ENCODE data around the gene LRRC55.

LRRC55 gene

DNA sequence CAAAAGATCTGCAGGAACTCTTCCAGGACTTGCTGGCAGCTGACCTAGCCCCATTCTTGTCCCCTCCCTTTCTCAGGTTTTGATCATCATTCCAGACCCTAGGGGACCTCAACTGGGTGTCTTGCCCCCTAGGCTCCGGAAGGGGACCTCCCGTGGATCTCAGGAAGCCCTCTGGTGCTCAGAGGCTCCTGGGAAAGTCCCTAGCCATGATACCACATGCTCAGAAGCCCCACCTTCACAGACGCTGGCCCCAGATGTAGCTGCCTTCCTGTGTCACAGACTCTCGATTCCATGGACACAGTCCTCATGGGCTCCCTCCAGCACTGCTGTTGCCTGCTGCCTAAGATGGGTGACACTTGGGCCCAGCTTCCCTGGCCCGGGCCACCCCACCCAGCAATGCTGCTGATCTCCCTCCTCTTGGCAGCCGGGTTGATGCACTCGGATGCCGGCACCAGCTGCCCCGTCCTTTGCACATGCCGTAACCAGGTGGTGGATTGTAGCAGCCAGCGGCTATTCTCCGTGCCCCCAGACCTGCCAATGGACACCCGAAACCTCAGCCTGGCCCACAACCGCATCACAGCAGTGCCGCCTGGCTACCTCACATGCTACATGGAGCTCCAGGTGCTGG lies at the start of gene LRRC55:
Gene LRRC55, plus strand, starts transcription at position 276 of the 628 bp plus-strand sequence. Its CDS starts 70 bp downstream, at position 346.
- no peak for DNase-seq

- no peak for DNase-seq
Measured at GRCh38 chr11:57133366-57134038, 48.3 kb upstream of the LRRC55 start.

DNA sequence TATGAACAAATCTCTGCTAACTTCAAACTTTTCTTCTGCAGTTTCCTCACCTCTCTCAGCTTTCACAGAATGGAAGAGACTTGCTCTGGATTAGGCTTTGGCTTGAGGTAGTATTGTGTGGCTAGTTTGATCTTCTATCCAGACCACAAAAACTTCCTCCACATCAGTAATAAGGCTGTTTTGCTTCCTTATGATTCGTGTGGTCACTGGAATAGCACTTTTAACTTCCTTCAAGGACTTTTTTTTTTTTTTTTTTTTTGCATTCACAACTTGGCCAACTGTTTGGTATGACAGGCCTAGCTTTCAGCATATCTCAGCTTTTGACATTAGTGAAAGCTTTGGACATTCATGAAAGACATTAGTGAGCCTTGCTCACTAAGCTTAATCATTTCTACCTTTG lies 47.5 kb upstream of the LRRC55 start:
- no peak for DNase-seq

DNA sequence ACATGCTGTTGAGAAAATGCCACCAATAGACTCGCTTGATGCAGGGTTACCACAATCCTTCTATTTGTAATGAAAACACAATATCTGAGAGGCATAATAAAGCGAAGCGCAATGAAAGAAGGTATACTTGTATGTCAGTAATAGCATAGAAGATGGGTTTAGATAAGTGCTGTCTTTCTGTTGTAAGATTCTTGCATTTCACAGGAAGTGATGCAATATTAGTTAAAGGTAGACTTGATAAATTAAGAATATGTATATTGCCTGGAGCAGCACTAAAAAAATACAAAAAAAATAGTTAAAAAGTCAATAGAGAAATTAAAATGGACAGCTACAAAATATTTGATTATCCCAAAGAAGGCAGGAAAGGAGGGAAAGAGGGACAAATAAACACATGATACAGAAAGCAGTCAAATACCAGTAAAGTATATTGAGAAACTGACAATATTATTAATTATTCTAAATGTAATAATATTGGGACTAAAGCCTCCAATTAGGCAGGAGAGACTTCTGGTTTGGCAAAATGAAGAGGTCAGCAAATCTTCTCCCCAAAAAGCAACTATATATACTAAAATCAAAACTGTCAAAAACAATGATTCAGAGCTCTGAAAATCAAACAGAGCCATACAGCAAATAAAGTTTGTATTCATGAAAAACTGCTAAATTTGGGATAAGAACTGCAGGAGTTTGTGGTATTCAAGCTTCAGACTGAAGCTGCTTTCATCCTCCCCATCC lies 46.6 kb upstream of the LRRC55 start:
- DNase-seq: no peak

GRCh38 chr11:57140568-57140967 lies 41.2 kb upstream of the LRRC55 start:
- no peak for DNase-seq

GRCh38 chr11:57143459-57143858 lies 38.3 kb upstream of the LRRC55 start:
- DNase-seq: peak; percentile 15

DNA sequence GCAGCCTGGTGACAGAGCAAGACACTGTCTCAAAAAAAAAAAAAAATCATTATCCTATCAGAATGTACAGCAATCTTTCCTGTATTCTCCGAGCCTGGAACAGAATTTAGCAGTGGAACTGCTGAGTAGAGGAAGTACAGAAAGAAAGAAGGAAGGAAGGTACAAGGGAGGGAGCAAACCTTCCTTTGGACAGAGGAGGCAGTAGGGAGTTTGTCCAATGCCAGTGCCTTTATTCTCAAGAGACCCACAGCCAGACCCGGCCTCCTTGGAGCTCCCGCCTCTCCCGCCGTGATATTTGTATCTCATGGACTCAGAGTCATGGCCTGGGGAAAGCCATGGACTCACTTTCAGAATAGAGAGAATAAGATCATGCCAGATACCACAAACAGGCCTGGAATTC lies 37.7 kb upstream of the LRRC55 start:
- DNase-seq: no peak

GRCh38 chr11:57144531-57145320 lies 37.0 kb upstream of the LRRC55 start:
- DNase-seq: no peak

GRCh38 chr11:57146301-57146700 lies 35.5 kb upstream of the LRRC55 start:
- DNase-seq: no peak

DNA sequence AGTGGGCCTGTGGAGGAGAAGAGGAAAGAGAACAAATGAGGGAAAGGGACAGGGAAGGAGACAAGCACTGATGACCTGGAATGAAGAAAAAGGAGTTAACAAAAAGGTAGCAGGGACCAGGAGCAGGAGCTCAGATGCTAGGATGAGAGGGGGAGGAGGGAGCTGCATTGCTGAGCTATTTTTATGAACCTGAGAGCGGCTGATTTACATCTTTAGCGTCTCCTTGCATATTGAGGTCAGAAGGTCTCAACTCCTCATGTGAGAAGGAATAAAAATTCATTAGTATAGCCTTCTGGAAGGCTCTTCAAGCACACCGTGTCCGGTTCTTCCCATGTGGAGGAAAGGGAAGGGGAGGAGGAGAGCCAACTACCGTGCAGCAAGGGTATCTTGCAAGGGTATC lies 33.1 kb upstream of the LRRC55 start:
- no peak for DNase-seq

DNA sequence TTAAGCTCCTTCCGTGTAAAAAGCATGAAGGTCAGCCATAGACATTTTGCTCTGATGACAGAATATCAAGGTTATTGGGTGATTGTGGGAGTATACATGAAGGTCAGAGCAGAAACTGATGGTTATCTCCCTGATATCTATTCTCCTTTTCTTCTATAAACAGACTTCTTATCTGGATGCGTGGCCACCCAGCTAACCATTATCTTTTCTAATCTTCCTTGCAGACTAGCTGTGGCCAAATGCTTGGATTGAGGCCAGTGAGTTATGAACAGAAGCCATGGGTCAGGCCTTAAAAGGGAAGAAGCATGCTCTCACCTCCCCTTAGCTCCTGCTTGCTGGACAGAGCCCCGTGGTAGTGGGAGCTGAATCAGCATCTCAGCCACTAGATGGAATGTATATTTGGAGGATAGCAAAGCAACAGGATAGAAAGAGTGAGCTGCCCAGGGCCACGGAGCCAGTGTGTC lies 31.3 kb upstream of the LRRC55 start:
- DNase-seq: peak; percentile 71

GRCh38 chr11:57152134-57152533 lies 29.6 kb upstream of the LRRC55 start:
- no peak for DNase-seq

DNA sequence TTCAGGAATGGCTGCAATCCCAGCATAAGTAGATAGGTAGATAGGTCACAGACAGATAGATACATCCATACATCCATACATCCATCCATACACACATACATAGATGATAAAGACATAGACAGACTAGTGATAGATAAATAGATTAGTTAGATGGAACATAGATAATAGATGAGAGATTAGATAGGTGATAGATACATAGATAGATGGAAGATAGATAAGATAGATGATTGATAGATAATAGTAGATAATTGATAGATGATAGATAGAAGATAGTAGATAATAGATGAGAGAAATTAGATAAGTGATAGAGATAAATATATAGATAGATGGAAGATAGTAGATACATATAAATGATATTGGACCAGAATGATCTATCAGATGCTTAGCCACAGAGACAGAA lies 28.3 kb upstream of the LRRC55 start:
- no peak for DNase-seq

DNA sequence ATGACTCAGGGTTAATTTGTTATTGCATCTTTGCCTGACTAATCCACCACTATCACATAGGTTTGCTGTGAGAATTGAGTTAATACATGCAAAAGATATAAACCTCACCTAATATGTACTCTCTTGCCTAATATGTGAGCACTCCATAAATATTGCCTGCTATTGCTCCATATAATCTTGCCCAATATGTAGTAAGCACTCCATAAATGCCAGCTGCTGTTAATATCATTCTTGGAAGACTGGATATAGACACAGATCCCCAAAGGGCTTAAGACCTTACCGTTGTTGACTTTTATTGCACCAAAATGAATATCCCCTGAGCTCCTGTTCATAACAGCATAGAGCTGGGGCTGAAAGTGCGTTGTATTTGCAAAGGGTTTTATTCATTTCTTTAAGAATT lies 27.0 kb upstream of the LRRC55 start:
- DNase-seq: no peak

GRCh38 chr11:57155400-57155799 lies 26.4 kb upstream of the LRRC55 start:
- no peak for DNase-seq

DNA sequence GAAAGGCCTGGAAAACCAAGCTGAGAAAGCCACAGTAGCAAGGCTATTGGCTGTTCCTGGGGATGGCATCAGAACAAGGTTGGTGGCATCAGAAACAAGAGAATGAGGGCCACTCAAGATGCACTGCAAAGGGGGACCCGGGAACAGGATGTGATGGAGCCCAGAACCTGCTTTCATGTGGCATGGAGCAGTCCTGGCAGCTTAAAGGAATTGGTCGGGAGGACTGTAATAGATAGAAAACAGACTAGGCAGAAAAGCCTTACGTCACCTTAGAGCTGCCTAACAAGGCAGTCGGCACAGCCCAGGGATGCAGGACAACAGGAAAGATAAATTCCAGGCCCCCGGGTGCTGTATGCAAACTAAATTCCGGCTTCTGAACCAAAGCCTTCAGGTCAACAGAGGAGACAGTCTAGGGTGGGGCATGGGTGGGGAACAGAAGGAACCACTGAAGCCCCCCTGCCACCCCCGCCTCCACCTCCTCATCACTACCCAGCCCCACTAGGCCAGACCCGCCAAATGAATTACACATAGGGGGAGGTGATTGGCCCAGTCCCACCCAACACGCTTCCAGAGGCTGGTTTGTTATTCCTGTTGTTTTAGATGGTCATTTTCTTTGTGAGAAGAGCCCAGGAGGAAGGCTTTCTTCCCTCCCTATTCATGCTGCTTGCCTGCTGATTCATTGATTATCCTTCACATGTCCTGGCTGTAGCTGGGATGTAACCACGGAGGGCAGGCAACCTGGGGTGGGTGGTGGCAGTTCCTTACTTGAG lies 25.7 kb upstream of the LRRC55 start:
- no peak for DNase-seq

DNA sequence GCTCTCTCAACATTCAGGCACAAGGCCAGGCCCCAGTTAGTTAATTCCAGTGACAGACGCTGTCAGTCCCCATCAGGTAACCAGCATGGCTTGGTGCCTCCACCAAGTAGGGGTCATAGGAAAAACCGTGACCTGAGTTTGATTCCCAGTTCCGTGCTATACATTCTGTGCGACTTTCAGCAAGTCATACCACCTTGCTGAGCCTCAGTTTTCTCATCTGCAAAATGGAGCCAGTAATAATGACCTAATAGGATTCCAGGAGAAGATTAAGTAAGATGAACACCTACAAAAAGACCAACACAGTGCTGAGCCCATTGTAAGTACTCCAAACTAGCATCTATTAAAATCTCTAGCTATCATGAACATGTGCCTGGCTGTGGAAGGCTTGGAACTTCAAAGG lies 24.8 kb upstream of the LRRC55 start:
- DNase-seq: no peak

- DNase-seq: no peak
Measured at GRCh38 chr11:57157624-57158023, 24.1 kb upstream of the LRRC55 start.

GRCh38 chr11:57158180-57158579 lies 23.6 kb upstream of the LRRC55 start:
- no peak for DNase-seq

DNA sequence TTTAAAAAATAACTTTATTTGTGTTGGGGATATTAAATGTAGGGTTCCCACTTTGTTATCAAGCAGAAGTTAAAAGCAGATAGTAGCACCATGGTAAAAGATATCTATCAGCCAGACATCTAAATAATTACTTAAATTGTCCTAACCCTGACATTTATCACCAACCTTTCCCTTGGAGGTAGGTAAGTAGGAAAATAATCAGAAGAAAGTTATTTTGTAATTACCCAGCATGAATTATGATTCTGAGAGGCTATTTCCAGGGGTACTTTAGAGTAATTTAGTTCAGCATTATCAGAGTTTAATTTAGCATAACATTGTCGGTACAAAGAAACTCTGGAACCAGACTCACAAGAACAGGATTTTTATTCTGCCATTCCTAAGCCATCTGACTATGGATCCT lies 23.2 kb upstream of the LRRC55 start:
- no peak for DNase-seq

- no peak for DNase-seq
Measured at GRCh38 chr11:57160665-57161064, 21.1 kb upstream of the LRRC55 start.

DNA sequence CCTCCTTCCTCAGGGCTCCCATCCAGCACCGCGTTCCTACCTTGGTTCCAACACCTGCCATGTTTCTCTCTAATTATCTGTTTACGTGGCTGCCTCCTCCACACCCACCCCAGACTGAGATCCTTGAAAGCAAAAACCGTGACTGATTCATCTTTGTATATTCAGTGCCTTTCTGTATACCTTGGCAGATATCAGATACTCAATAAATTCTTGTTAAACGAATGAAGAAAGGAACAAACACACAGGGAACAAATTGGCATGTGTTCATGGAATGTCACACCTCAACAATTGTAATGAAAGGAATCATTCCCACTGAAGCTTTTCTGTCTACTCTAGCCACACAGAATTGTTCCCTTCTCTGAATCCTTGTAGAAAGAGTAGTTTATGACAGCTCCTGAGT lies 20.4 kb upstream of the LRRC55 start:
- DNase-seq: no peak
